ENCODE data around the gene MYO18A. TPM values are rescaled to one million over a fixed set of nuclear protein-coding genes. Genes with fewer than 3 reads are reported as not detected.
"Not testable (repeated sequence)": the region's sequence is repeated elsewhere in the genome, so short reads cannot be mapped to it uniquely, and the experiment has no call there.

The MYO18A gene
- polyA plus RNA-seq, 4 donors: 33.4 to 54.3 (median 42.5) TPM

DNA sequence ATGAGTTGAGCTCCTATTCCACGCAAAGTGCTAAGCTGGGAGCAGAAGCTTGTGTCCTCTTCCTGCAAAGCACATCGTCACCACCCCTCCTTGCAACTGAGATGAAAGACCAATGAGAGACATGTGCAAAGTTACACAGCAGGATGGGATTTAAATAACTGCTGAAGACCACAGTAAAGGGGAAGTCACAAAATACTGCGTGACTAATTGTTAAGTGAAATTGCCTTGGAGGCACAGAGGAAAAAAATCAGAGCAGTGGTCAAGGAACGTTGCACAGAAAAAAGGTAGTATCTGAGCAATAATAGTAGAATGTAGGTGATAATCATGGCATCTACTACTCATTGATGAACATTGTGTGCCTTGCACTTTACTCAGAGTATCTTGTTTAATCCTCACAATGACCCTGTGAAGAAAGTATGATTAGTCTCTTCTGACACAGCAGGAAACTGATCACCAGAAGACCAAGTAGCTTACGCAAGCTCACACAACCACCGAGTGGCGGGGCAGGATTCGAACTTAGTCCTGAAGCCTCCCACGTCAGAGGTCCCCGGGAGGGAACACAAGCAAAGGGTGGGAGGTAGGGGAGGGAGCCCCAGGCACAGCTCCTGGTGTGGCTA, 15.4 kb upstream of the MYO18A start:
- DNase-seq (ENCODE audit: low read depth in 4 of 4, low spot score in 2 of 4): no peak

- no peak for DNase-seq (ENCODE audit: low read depth in 4 of 4, low spot score in 2 of 4)
Measured at GRCh38 chr17:29194669-29195068, 14.5 kb upstream of the MYO18A start.

- DNase-seq (ENCODE audit: low read depth in 4 of 4, low spot score in 2 of 4): no peak
Measured at GRCh38 chr17:29193146-29193545, 12.9 kb upstream of the MYO18A start.

- no peak for DNase-seq (ENCODE audit: low read depth in 4 of 4, low spot score in 2 of 4)
Measured at GRCh38 chr17:29190592-29191207, 10.5 kb upstream of the MYO18A start.

GRCh38 chr17:29190039-29190438, 9.8 kb upstream of the MYO18A start:
- no peak for DNase-seq (ENCODE audit: low read depth in 4 of 4, low spot score in 2 of 4)

DNA sequence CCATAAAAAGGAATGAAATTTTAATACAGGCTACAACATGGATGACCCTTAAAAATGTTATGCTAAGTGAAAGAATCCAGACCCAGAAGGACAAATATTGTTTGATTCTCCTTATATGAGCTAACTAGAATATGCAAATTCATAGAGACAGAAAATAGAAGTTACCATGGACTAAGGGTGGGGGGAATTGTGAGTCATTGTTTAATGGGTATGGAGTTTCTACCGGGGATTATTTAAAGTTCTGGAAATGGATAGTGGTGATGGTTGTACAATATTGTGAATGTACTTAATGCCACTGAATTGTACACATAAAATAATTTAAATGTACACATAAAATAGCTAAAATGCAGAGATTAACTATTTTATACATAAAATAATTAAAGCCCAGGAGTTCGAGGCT, 9.2 kb upstream of the MYO18A start:
- DNase-seq (ENCODE audit: low read depth in 4 of 4, low spot score in 2 of 4): no peak

DNA sequence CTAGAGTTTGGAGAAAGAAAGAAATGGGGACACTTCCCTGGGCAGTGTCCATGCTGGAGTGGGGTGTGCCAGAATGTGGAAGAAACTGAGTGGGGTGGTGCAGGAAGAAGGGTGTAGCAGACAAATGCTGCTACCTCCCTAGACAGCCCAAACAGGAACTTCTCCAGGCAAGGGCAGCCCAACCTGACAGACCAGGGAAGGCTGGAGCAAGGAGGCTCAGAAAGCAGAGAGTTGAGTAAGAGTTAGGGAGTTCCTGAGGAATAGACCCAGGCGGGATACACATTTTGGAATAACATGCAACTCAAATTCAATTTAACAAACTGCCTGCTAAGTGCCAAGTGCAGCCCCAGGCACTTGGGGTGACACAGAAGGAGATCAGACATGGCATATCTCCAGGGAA, 1.0 kb upstream of the MYO18A start:
- DNase-seq (ENCODE audit: low read depth in 4 of 4, low spot score in 2 of 4): no peak

DNA sequence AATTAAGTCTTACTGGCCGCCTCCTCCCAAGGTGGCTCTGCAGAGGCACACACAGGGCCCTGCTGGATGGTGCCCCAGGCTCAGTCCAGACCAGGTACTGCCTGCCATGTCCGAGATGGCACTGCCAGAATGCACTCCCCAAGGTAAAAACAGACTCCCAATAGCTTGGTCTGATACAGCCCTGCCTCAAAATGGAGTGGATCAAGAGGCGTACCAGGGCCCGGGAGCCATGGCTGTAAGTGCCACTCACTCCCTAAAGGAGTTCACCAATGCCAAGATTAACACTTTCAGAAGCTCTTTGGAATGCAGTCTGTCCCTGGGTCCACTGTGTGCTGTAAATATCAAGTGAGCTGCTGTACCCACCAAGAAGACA, 576 bp upstream of the MYO18A start:
- no peak for DNase-seq (ENCODE audit: low read depth in 4 of 4, low spot score in 2 of 4)

GRCh38 chr17:29179232-29180033, 765 bp downstream of the MYO18A start:
- no peak for DNase-seq (ENCODE audit: low read depth in 4 of 4, low spot score in 2 of 4)

DNA sequence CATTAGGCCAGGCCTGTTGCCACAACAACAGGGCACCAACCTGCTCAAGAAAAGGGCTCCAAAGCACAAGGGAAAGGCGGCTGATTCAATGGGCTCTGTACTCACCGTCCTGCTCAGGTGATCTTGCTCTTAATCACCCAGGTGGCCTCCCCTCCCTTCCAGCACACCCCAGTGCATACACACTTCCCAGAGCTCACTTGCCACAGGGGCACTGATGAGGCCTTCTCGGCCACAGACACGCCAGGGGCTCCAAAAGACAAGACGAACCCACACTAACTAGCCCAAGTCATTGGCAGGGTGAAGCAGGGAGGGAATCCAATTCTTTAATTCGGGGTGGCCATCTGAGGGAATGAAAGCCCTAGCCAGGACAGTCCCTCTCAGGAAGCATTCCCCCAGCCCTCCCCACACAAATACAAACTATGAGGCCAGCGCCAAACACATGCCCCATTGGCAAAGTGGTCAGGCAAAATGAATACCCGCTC, 1.4 kb downstream of the MYO18A start:
- no peak for DNase-seq (ENCODE audit: low read depth in 4 of 4, low spot score in 2 of 4)

DNA sequence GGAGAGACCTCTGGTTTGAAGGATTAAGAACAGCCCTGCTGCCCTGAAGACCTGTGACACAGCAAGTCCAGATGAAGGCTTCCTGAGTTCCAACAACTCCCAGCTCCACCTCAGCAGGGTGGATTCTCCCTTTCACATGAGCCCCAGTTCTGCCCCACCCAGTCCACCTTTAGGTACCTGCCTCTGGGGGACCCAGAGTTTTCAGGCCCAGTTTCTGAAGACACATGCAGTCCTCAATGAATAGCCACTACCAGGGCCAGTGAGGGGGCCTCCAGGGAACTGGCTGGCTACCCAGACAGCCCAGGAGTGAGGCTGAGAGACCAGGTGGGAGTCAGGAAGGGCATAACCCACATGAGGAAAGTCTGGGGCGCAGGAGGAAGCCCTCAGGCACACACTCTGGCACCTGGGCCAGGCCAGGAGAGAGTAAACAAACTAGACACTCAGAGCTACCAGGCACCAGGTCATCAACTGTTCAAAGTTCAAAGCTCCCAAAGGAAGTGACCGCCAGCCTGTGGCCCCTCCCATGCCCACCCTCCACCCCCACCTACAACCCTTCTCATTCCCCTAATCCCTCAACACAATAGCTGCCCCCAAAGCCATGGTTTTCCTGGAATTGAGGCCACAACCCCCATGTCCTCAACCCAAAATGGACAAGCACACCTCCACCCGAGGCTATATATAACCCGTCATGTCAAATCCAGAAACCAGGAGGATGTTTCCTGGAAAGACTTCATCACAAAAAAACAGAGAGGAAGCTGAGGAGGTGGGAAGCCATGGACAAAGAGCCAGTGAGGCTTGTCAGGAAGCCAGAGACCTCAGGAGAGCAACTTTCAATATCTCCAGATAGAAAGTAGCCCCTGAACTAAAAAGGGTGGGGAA, 2.1 kb downstream of the MYO18A start:
- no peak for DNase-seq (ENCODE audit: low read depth in 4 of 4, low spot score in 2 of 4)

- DNase-seq (ENCODE audit: low read depth in 4 of 4, low spot score in 2 of 4): no peak
Measured at GRCh38 chr17:29177541-29177870, 2.7 kb downstream of the MYO18A start.

DNA sequence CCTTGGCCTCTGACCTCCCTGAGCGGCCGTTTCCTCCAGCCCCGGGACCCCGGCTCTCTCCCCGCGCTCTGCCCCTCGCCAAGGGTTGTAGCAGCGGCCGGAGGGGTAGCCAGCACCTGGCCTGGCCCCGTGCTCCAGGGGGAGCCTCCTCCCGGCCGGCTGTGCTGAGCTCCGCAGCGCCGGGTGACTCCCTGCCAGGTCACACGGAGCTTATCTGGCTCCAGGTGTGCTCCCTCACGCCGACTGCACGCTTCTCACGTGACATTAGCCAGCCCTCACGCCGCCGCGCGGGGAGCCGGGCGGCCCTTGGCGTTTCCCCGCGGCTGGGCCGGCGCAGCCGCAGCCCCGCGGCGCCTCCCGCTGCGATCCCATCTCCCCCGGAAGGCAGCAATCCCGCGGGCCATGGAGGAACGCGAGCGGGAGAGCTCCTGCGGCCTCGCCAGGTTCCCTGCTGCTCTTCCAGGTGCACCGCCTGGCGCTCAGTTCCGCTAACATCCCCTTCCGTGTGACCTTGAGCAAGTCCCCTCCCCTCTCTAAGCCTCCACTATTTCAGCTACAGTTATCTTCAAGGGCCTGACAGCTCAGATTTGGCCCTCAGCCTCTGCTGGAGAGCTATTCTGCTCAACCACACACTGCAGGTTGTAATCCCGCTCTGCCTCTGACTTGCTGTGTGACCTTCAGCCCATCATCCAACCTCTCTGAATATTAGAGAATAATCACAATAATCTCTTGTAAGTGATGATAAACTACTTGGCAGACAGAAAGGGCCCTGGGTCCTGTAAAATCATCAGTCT, 3.4 kb downstream of the MYO18A start:
- DNase-seq (ENCODE audit: low read depth in 4 of 4, low spot score in 2 of 4): no peak

- no peak for DNase-seq (ENCODE audit: low read depth in 4 of 4, low spot score in 2 of 4)
Measured at GRCh38 chr17:29175349-29175748, 4.8 kb downstream of the MYO18A start.

DNA sequence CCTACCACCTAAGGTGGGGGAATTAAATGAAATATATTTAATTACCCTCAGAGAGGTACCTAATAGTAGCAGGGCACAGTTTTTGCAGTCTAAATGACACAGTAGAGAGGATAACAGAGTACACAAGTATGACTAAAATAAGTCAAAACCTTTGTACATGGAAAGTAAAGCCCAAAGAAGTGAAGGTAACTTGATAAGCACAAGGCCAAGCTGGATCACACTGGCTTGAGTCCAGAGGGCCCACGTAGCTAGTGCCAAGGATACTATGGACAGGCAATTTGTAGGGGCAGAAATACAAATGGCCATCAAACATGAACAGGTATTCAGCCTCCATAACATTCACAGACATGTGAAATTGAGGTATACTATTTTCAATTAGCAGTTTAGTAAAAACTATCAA, 7.6 kb downstream of the MYO18A start:
- DNase-seq (ENCODE audit: low read depth in 4 of 4, low spot score in 2 of 4): no peak

GRCh38 chr17:29170682-29171081, 9.5 kb downstream of the MYO18A start:
- DNase-seq (ENCODE audit: low read depth in 4 of 4, low spot score in 2 of 4): no peak

DNA sequence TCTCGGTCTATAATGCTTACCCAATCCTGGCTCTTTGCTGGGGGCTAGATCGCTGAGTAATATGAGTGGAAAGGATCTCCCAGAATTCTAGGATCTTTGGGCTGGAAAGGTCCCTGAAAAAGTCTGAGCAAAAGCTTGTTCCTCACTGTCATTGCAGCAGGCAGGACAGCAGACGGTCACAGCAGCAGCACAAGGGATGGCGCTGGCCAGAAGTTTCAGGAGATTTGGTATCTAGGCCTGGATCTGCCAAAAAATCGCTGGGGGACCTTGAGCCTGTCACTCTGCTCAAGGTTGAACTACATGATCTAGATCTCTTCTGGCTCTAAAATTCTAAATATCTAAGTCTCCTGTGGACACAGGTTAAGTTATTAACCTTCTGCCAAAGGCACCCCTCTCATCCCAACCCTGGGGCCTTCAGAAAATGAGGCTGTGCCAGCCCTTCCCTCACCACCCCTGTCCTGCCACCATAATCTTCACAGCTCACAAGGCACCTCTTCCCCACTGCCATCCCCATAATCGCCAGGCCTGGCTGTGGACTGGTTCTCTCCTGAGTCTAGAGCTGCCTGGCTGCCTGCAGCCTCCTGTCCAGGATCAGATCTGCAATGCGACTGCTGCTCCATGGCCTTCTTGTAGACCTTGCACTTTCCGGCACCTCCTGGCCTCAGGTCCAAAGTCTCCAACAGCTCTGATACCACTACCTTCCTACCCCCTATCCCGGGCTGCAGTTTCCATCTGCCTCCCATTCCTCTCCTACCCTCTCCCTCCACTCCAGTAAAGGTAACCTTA, 10.2 kb downstream of the MYO18A start:
- no peak for DNase-seq (ENCODE audit: low read depth in 4 of 4, low spot score in 2 of 4)

DNA sequence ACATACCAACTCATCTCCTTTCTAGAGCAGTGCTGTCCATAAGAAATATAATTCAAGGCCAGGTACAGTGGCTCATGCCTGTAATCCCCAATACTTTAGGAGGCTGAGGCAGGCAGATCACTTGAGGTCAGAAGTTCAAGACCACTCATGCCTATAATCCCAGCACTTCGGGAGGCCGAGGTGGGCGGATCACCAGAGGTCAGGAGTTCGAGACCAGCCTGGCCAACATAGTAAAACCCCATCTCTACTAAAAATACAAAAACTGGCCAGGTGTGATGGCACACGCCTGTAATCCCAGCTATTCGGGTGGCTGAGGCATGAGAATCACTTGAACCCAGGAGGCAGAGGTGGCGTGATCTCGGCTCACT, 11.5 kb downstream of the MYO18A start:
- DNase-seq (ENCODE audit: low read depth in 4 of 4, low spot score in 2 of 4): not testable (repeated sequence)

DNA sequence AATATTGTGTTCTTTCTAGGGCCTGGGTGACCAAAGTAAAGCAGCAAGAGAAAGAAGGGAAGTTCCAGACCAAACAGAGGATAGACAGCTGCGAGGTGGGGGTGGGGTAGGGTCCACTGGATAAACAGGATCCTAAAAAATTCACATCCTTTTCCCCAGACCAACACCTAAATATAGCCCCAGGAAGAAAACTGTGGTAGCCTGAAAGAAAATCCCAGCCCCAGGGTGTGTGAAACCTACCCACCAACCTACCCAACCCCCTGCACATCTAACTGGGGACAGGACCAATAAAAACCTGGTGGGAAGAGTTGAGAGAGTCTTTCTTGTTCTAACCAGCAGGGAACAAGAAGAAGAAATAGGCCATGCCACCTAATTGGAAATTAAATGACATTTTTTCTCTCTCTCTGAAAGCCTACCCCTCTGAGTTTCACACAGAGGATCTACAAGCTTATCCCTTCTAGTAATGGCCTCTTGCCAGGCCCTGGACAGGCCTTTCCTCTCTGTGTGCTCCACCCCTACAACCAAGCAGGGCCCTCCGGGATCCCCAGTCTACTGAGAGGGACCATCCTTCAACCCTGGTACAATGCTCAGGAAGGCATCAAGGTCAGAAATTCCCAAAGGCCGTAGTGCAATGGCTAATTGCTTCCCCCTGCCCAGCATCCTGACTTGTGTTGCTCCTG, 12.0 kb downstream of the MYO18A start:
- DNase-seq (ENCODE audit: low read depth in 4 of 4, low spot score in 2 of 4): no peak
